ENCODE measurements around the gene EXOG.

Gene EXOG

DNA sequence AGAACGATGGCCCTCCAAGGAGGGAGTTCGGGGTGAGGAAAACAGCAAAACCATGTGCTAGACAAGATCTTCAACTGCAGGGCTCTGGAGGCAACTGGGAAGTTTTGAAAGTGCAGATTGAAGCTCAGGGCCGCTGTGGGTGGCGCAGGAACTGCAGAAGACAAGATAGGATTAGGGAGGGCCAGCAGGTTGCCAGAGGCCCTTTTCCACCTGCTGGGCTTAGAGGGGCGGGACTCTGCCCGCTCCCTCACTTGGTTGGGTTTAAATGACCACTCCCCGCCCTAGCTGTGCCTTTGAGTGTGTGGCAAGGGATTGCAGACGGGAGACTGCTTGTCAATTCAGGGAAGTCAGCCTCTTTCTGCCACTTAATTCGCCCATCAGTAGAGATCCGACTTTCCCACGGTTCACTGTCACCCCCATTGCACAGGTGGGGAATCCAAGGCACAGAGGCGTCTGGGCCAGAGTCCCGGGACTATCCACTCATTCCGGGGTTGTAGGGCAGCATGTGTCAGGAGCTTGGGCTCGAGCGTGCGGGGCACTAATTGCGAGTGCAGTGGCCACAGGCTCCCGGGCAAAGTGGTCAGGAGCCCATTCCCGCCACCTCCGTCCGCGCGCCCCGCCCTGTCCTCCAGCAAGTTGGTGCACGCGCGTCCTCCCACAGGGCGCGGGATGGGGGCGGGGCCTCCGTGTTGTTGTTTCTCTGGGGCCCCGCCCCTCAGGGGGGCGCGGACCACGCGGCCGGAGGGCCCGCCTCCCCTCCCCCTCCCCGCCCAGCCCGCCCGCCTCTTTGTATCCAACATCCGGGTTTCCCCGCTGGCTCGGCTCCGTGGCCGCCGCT is 42.8 kb upstream of the EXOG start, which contains the start of gene ACVR2B:
Gene ACVR2B, plus strand, starts transcription at position 816 of the 838 bp plus-strand sequence. CDS start 433 bp downstream, outside the sequence.
- H2AFZ ChIP-seq (ENCODE audit: low read depth, low read length), result peak within 1 kb of the TSS; percentile 69
- TF ChIP-seq, protein P1, sequence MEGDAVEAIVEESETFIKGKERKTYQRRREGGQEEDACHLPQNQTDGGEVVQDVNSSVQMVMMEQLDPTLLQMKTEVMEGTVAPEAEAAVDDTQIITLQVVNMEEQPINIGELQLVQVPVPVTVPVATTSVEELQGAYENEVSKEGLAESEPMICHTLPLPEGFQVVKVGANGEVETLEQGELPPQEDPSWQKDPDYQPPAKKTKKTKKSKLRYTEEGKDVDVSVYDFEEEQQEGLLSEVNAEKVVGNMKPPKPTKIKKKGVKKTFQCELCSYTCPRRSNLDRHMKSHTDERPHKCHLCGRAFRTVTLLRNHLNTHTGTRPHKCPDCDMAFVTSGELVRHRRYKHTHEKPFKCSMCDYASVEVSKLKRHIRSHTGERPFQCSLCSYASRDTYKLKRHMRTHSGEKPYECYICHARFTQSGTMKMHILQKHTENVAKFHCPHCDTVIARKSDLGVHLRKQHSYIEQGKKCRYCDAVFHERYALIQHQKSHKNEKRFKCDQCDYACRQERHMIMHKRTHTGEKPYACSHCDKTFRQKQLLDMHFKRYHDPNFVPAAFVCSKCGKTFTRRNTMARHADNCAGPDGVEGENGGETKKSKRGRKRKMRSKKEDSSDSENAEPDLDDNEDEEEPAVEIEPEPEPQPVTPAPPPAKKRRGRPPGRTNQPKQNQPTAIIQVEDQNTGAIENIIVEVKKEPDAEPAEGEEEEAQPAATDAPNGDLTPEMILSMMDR (IDR thresholded peaks at IDR 0.05; ENCODE audit: low read depth, low read length), result no peak
- TF ChIP-seq EZH2phosphoT487 (IDR thresholded peaks at IDR 0.05; ENCODE audit: low read depth), result no peak

DNA sequence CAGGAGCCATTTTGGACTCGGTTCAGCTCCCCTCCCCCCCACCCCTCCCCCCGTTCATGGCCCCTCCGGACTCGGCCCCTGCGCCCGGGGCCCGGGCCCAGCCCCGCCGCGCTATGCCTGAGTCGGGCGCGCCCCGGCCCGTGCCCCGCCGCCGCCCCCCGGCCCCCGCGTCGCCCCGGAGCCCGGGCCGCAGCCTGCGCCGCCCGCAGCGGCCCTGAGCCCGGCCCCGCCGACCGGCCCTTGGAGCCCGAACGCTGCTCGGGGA is 42.3 kb upstream of the EXOG start:
- Histone ChIP-seq H3K27me3 (ENCODE audit: low read depth, low read length) (no peaks in the 10 kb centered on the region), H3K9me3 (ENCODE audit: insufficient read depth, low read length) (0 out of 2 replicates have a peak, but pooled peaks cover 4% of the 10 kb centered on the region), H3K4me3 (ENCODE audit: low read length) (peak overlapping the region; percentile 91)

More for the DNA sequence above, 42.8 kb upstream of the EXOG start, which contains the start of gene ACVR2B:
- H3K27me3 ChIP-seq (ENCODE audit: low read depth, low read length), result no peaks in the 10 kb centered on the region
- peaks cover 2% of the 10 kb centered on the region; the same call in 1 of the 2 replicates for H4K20me1 ChIP-seq (ENCODE audit: insufficient read depth, low read length)
- peaks cover 7% of the 10 kb centered on the region for H3K4me1 ChIP-seq (ENCODE audit: low read length)
- no peaks in the 10 kb centered on the region for H3K36me3 ChIP-seq (replicated peaks; ENCODE audit: low read depth, low read length)
- H3K4me3 ChIP-seq (ENCODE audit: low read length), result peak within 1 kb of the TSS; percentile 91
- H3K27ac ChIP-seq (ENCODE audit: low read length), result peak within 1 kb of the TSS; percentile 16; the same call in 1 of the 2 replicates
- H3K79me2 ChIP-seq (ENCODE audit: low read length), result peaks cover 35% of the 10 kb centered on the region
- peak within 1 kb of the TSS; percentile 87 for H3K9ac ChIP-seq (ENCODE audit: low read length)
- H3K4me2 ChIP-seq (ENCODE audit: low read length), result peak within 1 kb of the TSS; percentile 92
- H3K9me3 ChIP-seq (ENCODE audit: insufficient read depth, low read length), result 0 out of 2 replicates have a peak, but pooled peaks cover 4% of the 10 kb centered on the region

GRCh38 chr3:38454178-38454883 is 41.8 kb upstream of the EXOG start:
- Histone ChIP-seq H3K4me1 (ENCODE audit: low read length) (peaks cover 7% of the 10 kb centered on the region), H3K9me3 (ENCODE audit: insufficient read depth, low read length) (0 out of 2 replicates have a peak, but pooled peaks cover 4% of the 10 kb centered on the region), H3K79me2 (ENCODE audit: low read length) (peaks cover 46% of the 10 kb centered on the region), H3K4me2 (ENCODE audit: low read length) (peak overlapping the region; percentile 74), H3K27me3 (ENCODE audit: low read depth, low read length) (no peaks in the 10 kb centered on the region), H3K36me3 (replicated peaks; ENCODE audit: low read depth, low read length) (no peaks in the 10 kb centered on the region), H4K20me1 (ENCODE audit: insufficient read depth, low read length) (peaks cover 5% of the 10 kb centered on the region; the same call in 1 of the 2 replicates), H3K27ac (ENCODE audit: low read length) (peak overlapping the region; percentile 16; the same call in 1 of the 2 replicates), H2AFZ (ENCODE audit: low read depth, low read length) (peak overlapping the region; percentile 69), H3K9ac (ENCODE audit: low read length) (peak overlapping the region; percentile 87), H3K4me3 (ENCODE audit: low read length) (peak overlapping the region; percentile 91)
- TF ChIP-seq, protein P1 (IDR thresholded peaks at IDR 0.05; ENCODE audit: low read depth, low read length), result 0 out of 2 replicates have a peak, but pooled peaks have one; percentile 7
- TF ChIP-seq EZH2phosphoT487 (IDR thresholded peaks at IDR 0.05; ENCODE audit: low read depth), result no peak

More for the DNA sequence above, 42.3 kb upstream of the EXOG start:
- H3K9ac ChIP-seq (ENCODE audit: low read length), result peak overlapping the region; percentile 87
- peak overlapping the region; percentile 69 for H2AFZ ChIP-seq (ENCODE audit: low read depth, low read length)
- peaks cover 7% of the 10 kb centered on the region for H3K4me1 ChIP-seq (ENCODE audit: low read length)
- H3K4me2 ChIP-seq (ENCODE audit: low read length), result peak overlapping the region; percentile 74
- H3K79me2 ChIP-seq (ENCODE audit: low read length), result peaks cover 41% of the 10 kb centered on the region
- peak overlapping the region; percentile 16; the same call in 1 of the 2 replicates for H3K27ac ChIP-seq (ENCODE audit: low read length)
- TF ChIP-seq, protein P1 (IDR thresholded peaks at IDR 0.05; ENCODE audit: low read depth, low read length), result no peak
- TF ChIP-seq EZH2phosphoT487 (IDR thresholded peaks at IDR 0.05; ENCODE audit: low read depth), result no peak
- H3K36me3 ChIP-seq (replicated peaks; ENCODE audit: low read depth, low read length), result no peaks in the 10 kb centered on the region
- H4K20me1 ChIP-seq (ENCODE audit: insufficient read depth, low read length), result peaks cover 5% of the 10 kb centered on the region; the same call in 1 of the 2 replicates
